Right atrium auricular region (tissue), 2 donors: Measurements from ENCODE around the gene TLR6. TPM values are rescaled to one million over a fixed set of nuclear protein-coding genes. Genes with fewer than 3 reads are reported as not detected.
"Not testable (repeated sequence)": the region's sequence is repeated elsewhere in the genome, so short reads cannot be mapped to it uniquely, and the experiment has no call there.

Experiments used
- DNase-seq: peaks from one replicate; pipeline ENCODE4 v3.0.0-alpha.2; 2019; ENCODE audit warnings: low spot score
- H3K27ac ChIP-seq, 2 donors: fragments of 200-600 bp; sonication (generic); 1 replicate in 1 of 2; 2 replicates in 1 of 2; pipeline ENCODE4 v1.5.1; 2016 to 2019
- H3K27me3 ChIP-seq, 2 donors: fragments of 200-600 bp; sonication (generic); one replicate each; pipeline versions ENCODE4 v1.5.1 to v1.6.0; 2017 to 2019
- H3K36me3 ChIP-seq: fragments of 200-600 bp; sonication (generic); one replicate; pipeline ENCODE4 v1.5.1; 2016
- H3K4me1 ChIP-seq, 2 donors: fragments of 200-600 bp; sonication (generic); one replicate each; pipeline versions ENCODE4 v1.5.1 to v1.6.0; 2017 to 2019
- H3K4me3 ChIP-seq, 2 donors: fragments of 200-600 bp; sonication (generic); 1 replicate in 1 of 2; 2 replicates in 1 of 2; pipeline ENCODE4 v1.5.1; 2017 to 2019; ENCODE audit warnings: mild to moderate bottlenecking in 1 of 2, moderate library complexity in 1 of 2
- H3K9me3 ChIP-seq, 2 donors: fragments of 200-600 bp; sonication (generic); one replicate each; pipeline ENCODE4 v1.5.1; 2019
- CTCF ChIP-seq, 2 donors: fragments of 200-600 bp; sonication (generic); IDR thresholded peaks; one replicate each; pipeline ENCODE4 v1.5.1; 2019; ENCODE audit warnings: antibody characterized with exemption in 2 of 2
- total RNA-seq, 2 donors: library from RNA; depleted of rRNA; stranded (reverse); fragments of >200 nt; gene quantifications; one replicate each; pipeline ENCODE4 v1.1.0, GENCODE V29; 2016

The TLR6 gene
- total RNA-seq, 2 donors from 2014 or later: 1.2 to 2.3 TPM

- Histone ChIP-seq H3K27me3 (no peaks in the 10 kb centered on the region), H3K9me3 (no peaks in the 10 kb centered on the region), H3K4me1 (no peaks in the 10 kb centered on the region), H3K4me3 (no peak overlapping the region), H3K27ac (no peak overlapping the region), H3K36me3 (no peaks in the 10 kb centered on the region)
- TF ChIP-seq CTCF (IDR thresholded peaks at IDR 0.05): no peak
- DNase-seq: no peak
Measured at GRCh38 chr4:38819569-38819968, 37.0 kb downstream of the TLR6 start.

GRCh38 chr4:38818441-38818976 is 38.1 kb downstream of the TLR6 start:
- Histone ChIP-seq H3K4me1 (no peaks in the 10 kb centered on the region), H3K27ac (no peak overlapping the region), H3K4me3 (no peak overlapping the region), H3K9me3 (no peaks in the 10 kb centered on the region), H3K36me3 (no peaks in the 10 kb centered on the region), H3K27me3 (no peaks in the 10 kb centered on the region)
- no peak for DNase-seq
- TF ChIP-seq CTCF (IDR thresholded peaks at IDR 0.05): no peak

- Histone ChIP-seq H3K36me3 (no peaks in the 10 kb centered on the region), H3K27me3 (no peaks in the 10 kb centered on the region), H3K9me3 (no peaks in the 10 kb centered on the region), H3K27ac (peak overlapping the region; percentile 13 to 51), H3K4me3 (no peak overlapping the region), H3K4me1 (no peaks in the 10 kb centered on the region)
- DNase-seq: no peak
- TF ChIP-seq CTCF (IDR thresholded peaks at IDR 0.05): no peak
Measured at GRCh38 chr4:38815885-38816782, 40.5 kb downstream of the TLR6 start.

- Histone ChIP-seq H3K4me3 (no peak overlapping the region), H3K36me3 (no peaks in the 10 kb centered on the region), H3K9me3 (no peaks in the 10 kb centered on the region), H3K4me1 (no peaks in the 10 kb centered on the region), H3K27me3 (no peaks in the 10 kb centered on the region), H3K27ac (peak overlapping the region in 1 of 2 donors; percentile 35)
- DNase-seq: no peak
- TF ChIP-seq CTCF (IDR thresholded peaks at IDR 0.05): no peak
Measured at GRCh38 chr4:38814386-38814785, 42.2 kb downstream of the TLR6 start.

- Histone ChIP-seq H3K9me3 (no peaks in the 10 kb centered on the region), H3K36me3 (no peaks in the 10 kb centered on the region), H3K27me3 (no peaks in the 10 kb centered on the region), H3K27ac (no peak overlapping the region), H3K4me1 (no peaks in the 10 kb centered on the region), H3K4me3 (no peak overlapping the region)
- no peak for DNase-seq
- TF ChIP-seq CTCF (IDR thresholded peaks at IDR 0.05): no peak
Measured at GRCh38 chr4:38811297-38811696, 45.3 kb downstream of the TLR6 start.

- H3K27ac ChIP-seq, H3K27me3 ChIP-seq, H3K36me3 ChIP-seq, H3K9me3 ChIP-seq, H3K4me3 ChIP-seq, DNase-seq: not testable (repeated sequence)
- peaks cover 0 to 12% of the 10 kb centered on the region in 2 donors for H3K4me1 ChIP-seq
Measured at GRCh38 chr4:38807462-38807861, 49.2 kb downstream of the TLR6 start.

- H3K4me3 ChIP-seq, H3K36me3 ChIP-seq, H3K9me3 ChIP-seq, H3K27me3 ChIP-seq, DNase-seq: not testable (repeated sequence)
- peaks cover 0 to 12% of the 10 kb centered on the region in 2 donors for H3K4me1 ChIP-seq
- peak overlapping the region; percentile 61 to 66 for H3K27ac ChIP-seq
Measured at GRCh38 chr4:38806251-38806650, 50.4 kb downstream of the TLR6 start.
